A549 (cell line): ENCODE results near the gene FRMD3. TPM values are rescaled to one million over a fixed set of nuclear protein-coding genes. Genes with fewer than 3 reads are reported as not detected.
A peak's percentile ranks its signal among the peaks of the same experiment; 100 is the strongest.

Source experiments
- ATAC-seq, 2 experiments: fragments of 200-7000 bp in 1 of 2; fragments of >200 bp in 1 of 2; cut with Nextera tagmentation in 1 of 2; cut with Tn5 transposase in 1 of 2; 3 replicates each; pipeline versions ENCODE4 v1.8.0 to v1.9.1; 2018 to 2020; ENCODE audit warnings: mild to moderate bottlenecking in 1 of 2, moderate library complexity in 1 of 2
- CTCF ChIA-PET: fragments of 300-600 bp; sonication (Branson Sonifier 250); formaldehyde crosslinking; extraction: SDS; loops from one replicate; lab custom pipeline; 2021; ENCODE audit warnings: antibody characterized with exemption, inconsistent platforms; lab: Yijun Ruan, JAX
- POLR2A ChIA-PET: fragments of 350-600 bp; formaldehyde crosslinking; extraction: SDS; loops from one replicate; lab custom pipeline; 2021; ENCODE audit warnings: antibody characterized with exemption, inconsistent platforms; lab: Yijun Ruan, JAX
- DNase-seq, 2 experiments: peaks; one replicate each; pipeline versions ENCODE4 v3.0.0 to v3.0.0-alpha.2; 2011 to 2016; ENCODE audit warnings: low read depth in 1 of 2, low spot score in 1 of 2
- FAIRE-seq: peaks from 2 replicates; lab custom pipeline; 2011; peaks lifted over from hg19 to GRCh38; lab: Jason Lieb, UNC
- H3K27ac ChIP-seq, 2 experiments: fragments of >200 bp; sonication (Bioruptor Twin); formaldehyde crosslinking; 3 replicates each; pipeline ENCODE4 v1.5.1; 2016 to 2017
- H3K4me1 ChIP-seq: fragments of >200 bp; sonication (Bioruptor Twin); formaldehyde crosslinking; 3 replicates; pipeline ENCODE4 v1.6.1; 2016
- H3K4me2 ChIP-seq: fragments of >200 bp; sonication (Bioruptor Twin); formaldehyde crosslinking; 3 replicates; pipeline ENCODE4 v1.6.1; 2016
- H3K4me3 ChIP-seq: fragments of >200 bp; sonication (Bioruptor Twin); formaldehyde crosslinking; 3 replicates; pipeline ENCODE4 v1.5.1; 2016
- H3K9me3 ChIP-seq: fragments of >200 bp; sonication (Bioruptor Twin); formaldehyde crosslinking; 3 replicates; pipeline ENCODE4 v1.6.1; 2016
- ATOH8 ChIP-seq: fragments of 250-450 bp; sonication (Bioruptor Pico); IDR thresholded peaks from 2 replicates; pipeline ENCODE4 v1.5.0; 2020; ENCODE audit warnings: low read depth, mild to moderate bottlenecking, moderate library complexity
- BCL3 ChIP-seq: fragments of >200 bp; sonication (Bioruptor Twin); formaldehyde crosslinking; IDR thresholded peaks from 3 replicates; pipeline ENCODE4 v1.6.1; 2016
- BHLHE40 ChIP-seq: IDR thresholded peaks from 2 replicates; pipeline ENCODE4 v1.6.1; 2012; ENCODE audit warnings: low read depth, low read length, inconsistent platforms
- CBX2 ChIP-seq: fragments of 200-600 bp; sonication (generic); IDR thresholded peaks from 2 replicates; pipeline ENCODE4 v1.6.1; 2016; ENCODE audit warnings: low read depth, mild to moderate bottlenecking, borderline replicate concordance
- CTCF ChIP-seq: fragments of >200 bp; sonication (Bioruptor Twin); formaldehyde crosslinking; IDR thresholded peaks from 3 replicates; pipeline ENCODE4 v1.5.1; 2016
- EHMT2 ChIP-seq: fragments of 200-600 bp; sonication (generic); IDR thresholded peaks from 2 replicates; pipeline ENCODE4 v1.6.1; 2016; ENCODE audit warnings: antibody characterized with exemption, low read depth, mild to moderate bottlenecking, moderate library complexity
- ESRRA ChIP-seq: fragments of 150-350 bp; IDR thresholded peaks from 2 replicates; pipeline ENCODE4 v1.6.1; 2014; ENCODE audit warnings: mild to moderate bottlenecking, low read length, borderline replicate concordance
- HMGXB4 ChIP-seq: fragments of 250-450 bp; sonication (Bioruptor Pico); IDR thresholded peaks from 2 replicates; pipeline ENCODE4 v1.5.0; 2021; ENCODE audit warnings: mild to moderate bottlenecking, moderate library complexity, borderline replicate concordance
- HOXB13 ChIP-seq: fragments of 250-450 bp; sonication (Bioruptor Pico); IDR thresholded peaks from 2 replicates; pipeline ENCODE4 v1.5.0; 2020; ENCODE audit warnings: low read depth, mild to moderate bottlenecking, moderate library complexity
- JUN ChIP-seq, 2 experiments: fragments of >200 bp; sonication (Bioruptor Twin); formaldehyde crosslinking; IDR thresholded peaks; 2 replicates in 1 of 2; 3 replicates in 1 of 2; pipeline ENCODE4 v1.6.1; 2016 to 2017
- KDM1A ChIP-seq: fragments of 200-600 bp; sonication (generic); IDR thresholded peaks from 2 replicates; pipeline ENCODE4 v1.6.1; 2016; ENCODE audit warnings: low read depth, mild to moderate bottlenecking
- MAFK ChIP-seq: fragments of 450-650 bp; IDR thresholded peaks from 2 replicates; pipeline ENCODE4 v1.6.1; 2014; ENCODE audit not compliant: partially characterized antibody
- MYC ChIP-seq: IDR thresholded peaks from 2 replicates; pipeline ENCODE4 v1.6.1; 2012; ENCODE audit warnings: mild to moderate bottlenecking, inconsistent platforms, low read length, improper control_type of control experiment, borderline replicate concordance
- PBX3 ChIP-seq: IDR thresholded peaks from 2 replicates; pipeline ENCODE4 v1.6.1; 2012
- POLR2AphosphoS2 ChIP-seq: conservative IDR thresholded peaks from 2 replicates; pipeline ENCODE4 v1.6.1; 2012; ENCODE audit warnings: low read length, improper control_type of control experiment, inconsistent platforms
- RAD21 ChIP-seq, 2 experiments: fragments of >200 bp in 1 of 2; sonication (Bioruptor Twin) in 1 of 2; formaldehyde crosslinking in 1 of 2; IDR thresholded peaks in 1 of 2; conservative IDR thresholded peaks in 1 of 2; 2 replicates in 1 of 2; 3 replicates in 1 of 2; pipeline ENCODE4 v1.6.1; 2012 to 2018; ENCODE audit warnings: inconsistent platforms in 1 of 2
- SMC3 ChIP-seq: fragments of >200 bp; sonication (Bioruptor Twin); formaldehyde crosslinking; IDR thresholded peaks from 3 replicates; pipeline ENCODE4 v1.6.1; 2018; ENCODE audit warnings: inconsistent platforms
- SREBF2 ChIP-seq: fragments of 450-650 bp; IDR thresholded peaks from 2 replicates; pipeline ENCODE4 v1.6.1; 2014; ENCODE audit warnings: mild to moderate bottlenecking, moderate library complexity
- ZFP36 ChIP-seq: fragments of 450-650 bp; IDR thresholded peaks from 2 replicates; pipeline ENCODE4 v1.6.1; 2014; ENCODE audit warnings: borderline replicate concordance; ENCODE audit not compliant: partially characterized antibody
- ZSCAN20 ChIP-seq: fragments of 250-450 bp; sonication (Bioruptor Pico); IDR thresholded peaks from 2 replicates; pipeline ENCODE4 v1.8.0; 2022; ENCODE audit warnings: mild to moderate bottlenecking, moderate library complexity
- WGBS: methylation state at CpG from one replicate; pipeline ENCODE4 v1.1.6; 2017; ENCODE audit errors: missing lambda C conversion rate; 5-methylcytosine and 5-hydroxymethylcytosine counted together
- polyA plus RNA-seq, 4 experiments: library from polyadenylated mRNA; depleted of rRNA in 3 of 4; stranded (reverse); fragments of >200 nt; fragmentation: RNase III in 1 of 4; extraction: RNeasy Plus Mini Kit Qiagen cat#74134 plus additional on column Dnase treatment in 1 of 4; gene quantifications; 2 replicates in 3 of 4; 3 replicates in 1 of 4; pipeline ENCODE4 v1.2.3, GENCODE V29; 2011 to 2017

The FRMD3 gene
- polyA plus RNA-seq, 2 of the 4 experiments (the other 2 are of a cell fraction): 1.7 to 3.3 TPM

- Histone ChIP-seq H3K27ac (no peak overlapping the region), H3K4me3 (no peak overlapping the region), H3K4me1 (peaks cover 5% of the 10 kb centered on the region; the same call in 2 of the 3 replicates)
- CTCF ChIA-PET: interaction anchor here (1.0 to 2.3 kb wide), 3 partner anchors 8 to 50 kb away, joined by 3 to 6 read pairs (median 3); no protein-coding TSS in a partner anchor
- TF ChIP-seq ATOH8 (CRISPR knock-in tag): no peak
- no peak for TF ChIP-seq SMC3
- TF ChIP-seq ZFP36: no peak
- no peak for TF ChIP-seq BHLHE40
- no peak for TF ChIP-seq HOXB13 (CRISPR knock-in tag)
- TF ChIP-seq POLR2AphosphoS2: no peak
- TF ChIP-seq RAD21 (conservative IDR thresholded peaks at IDR 0.05 in 1 of 2, IDR thresholded peaks at IDR 0.05 in 1 of 2): no peak
- TF ChIP-seq, all 56 proteins: peak for 0
- FAIRE-seq: no peak
- 83% methylated on average over 3 of the region's 3 CpGs for WGBS
- POLR2A ChIA-PET: no interaction called here
- DNase-seq: no peak
- Histone ChIP-seq H3K9me3 (no peaks in the 10 kb centered on the region), H3K4me2 (no peak overlapping the region; the same call in 2 of the 3 replicates)
- ATAC-seq: no peak
These were observed 2.5 kb downstream of the FRMD3 start for GRCh38 chr9:83535736-83536135.

- ChIA-PET POLR2A (no interaction called here), CTCF (no interaction called here)
- H3K4me2 ChIP-seq: no peak overlapping the region
- H3K9me3 ChIP-seq: no peaks in the 10 kb centered on the region; the same call in 2 of the 3 replicates
- H3K4me3 ChIP-seq: no peak overlapping the region
- 63% methylated on average over 2 of the region's 2 CpGs for WGBS
- no peak for FAIRE-seq
- H3K27ac ChIP-seq: no peak overlapping the region
- ATAC-seq: no peak
- H3K4me1 ChIP-seq: no peaks in the 10 kb centered on the region
- DNase-seq: no peak
- TF ChIP-seq PBX3 (no peak), EHMT2 (no peak)
These were observed 4.9 kb downstream of the FRMD3 start for GRCh38 chr9:83533296-83533695.

GRCh38 chr9:83526901-83527300 is 11.3 kb downstream of the FRMD3 start:
- no peak for FAIRE-seq
- no peak for DNase-seq
- Histone ChIP-seq H3K4me3 (no peak overlapping the region), H3K4me1 (peaks cover 7% of the 10 kb centered on the region; the same call in 1 of the 3 replicates), H3K4me2 (no peak overlapping the region), H3K9me3 (no peaks in the 10 kb centered on the region; the same call in 2 of the 3 replicates), H3K27ac (no peak overlapping the region)
- TF ChIP-seq HMGXB4 (CRISPR knock-in tag): no peak
- 36% methylated on average over 3 of the region's 3 CpGs for WGBS
- ChIA-PET CTCF (no interaction called here), POLR2A (no interaction called here)
- no peak for ATAC-seq

GRCh38 chr9:83526211-83526610 is 12.0 kb downstream of the FRMD3 start:
- H3K4me1 ChIP-seq: peaks cover 7% of the 10 kb centered on the region; the same call in 1 of the 3 replicates
- WGBS: 56% methylated on average over 2 of the region's 2 CpGs
- H3K27ac ChIP-seq: no peak overlapping the region
- FAIRE-seq (no peak), DNase-seq (no peak), ATAC-seq (no peak)
- H3K4me3 ChIP-seq: no peak overlapping the region
- H3K9me3 ChIP-seq: no peaks in the 10 kb centered on the region; the same call in 2 of the 3 replicates
- CTCF ChIA-PET: interaction anchor here (0.8 to 1.4 kb wide), 3 partner anchors 12 to 327 kb away, joined by 3 read pairs; partner anchors contain the start of gene FRMD3
- POLR2A ChIA-PET: no interaction called here
- H3K4me2 ChIP-seq: peak overlapping the region; percentile 22; the same call in 1 of the 3 replicates
- TF ChIP-seq JUN (IDR thresholded peaks at IDR 0.05) (no peak), SREBF2 (no peak), BCL3 (no peak), CBX2 (no peak), RAD21 (conservative IDR thresholded peaks at IDR 0.05 in 1 of 2, IDR thresholded peaks at IDR 0.05 in 1 of 2) (no peak), MYC (no peak), KDM1A (no peak), ZSCAN20 (CRISPR knock-in tag) (no peak), MAFK (no peak), ESRRA (no peak), SMC3 (no peak), HMGXB4 (CRISPR knock-in tag) (no peak), CTCF (no peak)
